CD4-positive, alpha-beta memory T cell (primary cell): ENCODE data around the gene CYP2E1. TPM values are rescaled to one million over a fixed set of nuclear protein-coding genes. Genes with fewer than 3 reads are reported as not detected.

Experiments used
- CTCF ChIA-PET: fragments of 350-600 bp; sonication (Branson Sonifier 250); formaldehyde crosslinking; loops from one replicate; lab custom pipeline; 2021; ENCODE audit warnings: inconsistent platforms; ENCODE audit not compliant: partially characterized antibody; lab: Charles Lee
- POLR2A ChIA-PET: fragments of 350-600 bp; sonication (Branson Sonifier 250); formaldehyde crosslinking; loops from one replicate; lab custom pipeline; 2021; ENCODE audit not compliant: partially characterized antibody; lab: Charles Lee
- DNase-seq, 5 donors: peaks; one replicate each; pipeline versions ENCODE4 v3.0.0 to v3.0.0-alpha.2; 2020 to 2022; ENCODE audit warnings: mixed read lengths in 1 of 5
- H3K27ac ChIP-seq: one replicate; pipeline ENCODE4 v1.7.0; 2013; ENCODE audit warnings: low read depth, low read length
- H3K27me3 ChIP-seq: 2 replicates; pipeline ENCODE4 v1.7.0; 2013; ENCODE audit warnings: mild to moderate bottlenecking, low read length, moderate library complexity; ENCODE audit not compliant: insufficient read depth
- H3K36me3 ChIP-seq: 2 replicates; pipeline ENCODE4 v1.7.0; 2013; ENCODE audit warnings: mild to moderate bottlenecking, low read length, moderate library complexity; ENCODE audit not compliant: insufficient read depth
- H3K4me1 ChIP-seq: 2 replicates; pipeline ENCODE4 v1.7.0; 2013; ENCODE audit warnings: mild to moderate bottlenecking, low read length, moderate library complexity; ENCODE audit not compliant: insufficient read depth
- H3K4me3 ChIP-seq, 2 donors: one replicate each; pipeline ENCODE4 v1.7.0; 2013; ENCODE audit warnings: low read length in 2 of 2, mild to moderate bottlenecking in 1 of 2
- H3K9me3 ChIP-seq, 2 donors: one replicate each; pipeline ENCODE4 v1.7.0; 2013; ENCODE audit warnings: low read length in 2 of 2, control low read depth in 1 of 2; ENCODE audit not compliant: control insufficient read depth in 1 of 2
- H3K27ac Mint-ChIP-seq, 7 donors: one replicate each; pipeline ENCODE4 v1.8.0; 2020 to 2021; ENCODE audit warnings: mixed read lengths in 7 of 7, mild to moderate bottlenecking in 6 of 7, inconsistent platforms in 3 of 7, moderate library complexity in 3 of 7
- H3K27me3 Mint-ChIP-seq, 2 donors: one replicate each; pipeline ENCODE4 v1.8.0; 2020 to 2021; ENCODE audit warnings: mixed read lengths in 2 of 2
- H3K36me3 Mint-ChIP-seq, 2 donors: one replicate each; pipeline ENCODE4 v1.8.0; 2020 to 2021; ENCODE audit warnings: mixed read lengths in 2 of 2, inconsistent platforms in 1 of 2, mild to moderate bottlenecking in 1 of 2
- H3K4me1 Mint-ChIP-seq, 4 donors: one replicate each; pipeline ENCODE4 v1.8.0; 2020 to 2021; ENCODE audit warnings: mixed read lengths in 4 of 4, mild to moderate bottlenecking in 1 of 4
- H3K4me3 Mint-ChIP-seq, 8 donors: one replicate each; pipeline ENCODE4 v1.8.0; 2020 to 2021; ENCODE audit warnings: mixed read lengths in 8 of 8, mild to moderate bottlenecking in 7 of 8, moderate library complexity in 6 of 8, inconsistent platforms in 3 of 8
- H3K9me3 Mint-ChIP-seq, 8 donors: one replicate each; pipeline ENCODE4 v1.8.0; 2020 to 2021; ENCODE audit warnings: mixed read lengths in 8 of 8, mild to moderate bottlenecking in 5 of 8, inconsistent platforms in 3 of 8, moderate library complexity in 1 of 8
- intact Hi-C: fragments of 100-400 bp; cut with micrococcal nuclease; formaldehyde crosslinking; loops from one replicate; pipeline ENCODE4 v1.15.1; 2023
- polyA plus RNA-seq, 2 donors: library from polyadenylated mRNA; unstranded; fragments of 300-500 nt; fragmentation: Illumina TruSeq; gene quantifications; one replicate each; pipeline ENCODE4 v1.2.3, GENCODE V29; 2021
- total RNA-seq, 2 experiments: library from RNA; stranded (reverse); gene quantifications; one replicate each; pipeline ENCODE4 v1.2.3, GENCODE V29; 2021

Gene CYP2E1
- total RNA-seq (1 to 10 TPM; 1.2 to 2.8 TPM), polyA plus RNA-seq (under 1 TPM; 0.30 to 0.94 TPM)

DNA sequence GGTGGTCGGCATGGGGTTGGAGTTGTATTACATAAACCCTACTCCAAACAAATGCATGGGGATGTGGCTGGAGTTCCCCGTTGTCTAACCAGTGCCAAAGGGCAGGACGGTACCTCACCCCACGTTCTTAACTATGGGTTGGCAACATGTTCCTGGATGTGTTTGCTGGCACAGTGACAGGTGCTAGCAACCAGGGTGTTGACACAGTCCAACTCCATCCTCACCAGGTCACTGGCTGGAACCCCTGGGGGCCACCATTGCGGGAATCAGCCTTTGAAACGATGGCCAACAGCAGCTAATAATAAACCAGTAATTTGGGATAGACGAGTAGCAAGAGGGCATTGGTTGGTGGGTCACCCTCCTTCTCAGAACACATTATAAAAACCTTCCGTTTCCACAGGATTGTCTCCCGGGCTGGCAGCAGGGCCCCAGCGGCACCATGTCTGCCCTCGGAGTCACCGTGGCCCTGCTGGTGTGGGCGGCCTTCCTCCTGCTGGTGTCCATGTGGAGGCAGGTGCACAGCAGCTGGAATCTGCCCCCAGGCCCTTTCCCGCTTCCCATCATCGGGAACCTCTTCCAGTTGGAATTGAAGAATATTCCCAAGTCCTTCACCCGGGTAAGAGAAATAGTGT is at the start of gene CYP2E1:
TSS of gene CYP2E1 (plus strand) at position 407 of the 632 bp plus-strand sequence. CDS start at position 440, 33 bp downstream.
- no peak for DNase-seq
- Histone ChIP-seq H3K36me3 (no peaks in the 10 kb centered on the region), H3K27me3 (peaks cover 17% of the 10 kb centered on the region), H3K9me3 (no peaks in the 10 kb centered on the region), H3K4me1 (peaks cover 24% of the 10 kb centered on the region), H3K27ac (no peak within 1 kb of the TSS), H3K4me3 (no peak within 1 kb of the TSS)
- Mint-ChIP-seq H3K27ac (no peak within 1 kb of the TSS), H3K9me3 (peaks cover 0 to 24% (median 14%) of the 10 kb centered on the region in 8 donors), H3K36me3 (peaks cover 1 to 4% of the 10 kb centered on the region in 2 donors), H3K27me3 (peaks cover 23 to 28% of the 10 kb centered on the region in 2 donors), H3K4me3 (peak within 1 kb of the TSS in 5 of 8 donors; percentile 34 to 88 (median 52)), H3K4me1 (peaks cover 16 to 43% (median 24%) of the 10 kb centered on the region in 4 donors)
- ChIA-PET POLR2A (no interaction called here), CTCF (no interaction called here)
- intact Hi-C loops, result no loop called here

GRCh38 chr10:133481086-133481643 is 46.0 kb upstream of the CYP2E1 start:
- no peak for DNase-seq
- no peak overlapping the region for H3K27ac ChIP-seq
- H3K36me3 ChIP-seq, result no peaks in the 10 kb centered on the region
- H3K4me1 Mint-ChIP-seq, result peaks cover 2 to 10% (median 6%) of the 10 kb centered on the region in 4 donors
- CTCF ChIA-PET, result no interaction called here
- H3K27ac Mint-ChIP-seq, result peak overlapping the region in 3 of 7 donors; percentile 2 to 58 (median 38)
- peaks cover 6 to 39% (median 24%) of the 10 kb centered on the region in 8 donors for H3K9me3 Mint-ChIP-seq
- H3K4me3 ChIP-seq, result no peak overlapping the region
- intact Hi-C loops, result no loop called here
- POLR2A ChIA-PET, result no interaction called here
- H3K4me3 Mint-ChIP-seq, result no peak overlapping the region
- H3K27me3 ChIP-seq, result no peaks in the 10 kb centered on the region
- no peaks in the 10 kb centered on the region for H3K27me3 Mint-ChIP-seq
- peaks cover 0 to 8% of the 10 kb centered on the region in 2 donors for H3K9me3 ChIP-seq
- peaks cover 7% of the 10 kb centered on the region for H3K4me1 ChIP-seq
- H3K36me3 Mint-ChIP-seq, result peaks cover 13 to 19% of the 10 kb centered on the region in 2 donors

DNA sequence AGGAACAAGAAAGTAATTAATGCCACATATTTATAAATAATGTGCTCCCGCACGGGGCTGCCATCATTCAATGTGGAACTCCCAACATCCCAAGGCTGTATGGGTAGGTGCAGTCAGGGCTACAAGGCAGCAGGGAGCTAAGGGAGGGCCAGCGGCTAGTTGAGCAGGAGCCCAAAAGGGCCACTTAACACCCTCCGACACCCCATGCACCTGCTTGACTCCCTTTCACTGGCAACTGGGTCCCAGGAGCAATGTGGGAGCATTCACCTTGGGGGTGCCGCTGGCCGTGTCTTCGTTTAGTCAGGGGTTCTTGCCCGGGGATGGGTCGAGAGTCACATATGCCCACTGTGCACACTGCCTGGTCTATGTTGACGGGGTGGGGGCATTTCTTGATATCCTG is 45.5 kb upstream of the CYP2E1 start:
- H3K36me3 Mint-ChIP-seq, result peaks cover 13 to 21% of the 10 kb centered on the region in 2 donors
- H3K4me3 Mint-ChIP-seq, result no peak overlapping the region
- POLR2A ChIA-PET, result no interaction called here
- CTCF ChIA-PET, result no interaction called here
- no peak overlapping the region for H3K4me3 ChIP-seq
- H3K27me3 ChIP-seq, result no peaks in the 10 kb centered on the region
- H3K36me3 ChIP-seq, result no peaks in the 10 kb centered on the region
- H3K4me1 Mint-ChIP-seq, result peaks cover under 1 to 5% (median 3%) of the 10 kb centered on the region in 4 donors
- peak overlapping the region in 2 of 7 donors; percentile 2 to 38 for H3K27ac Mint-ChIP-seq
- intact Hi-C loops, result no loop called here
- no peak for DNase-seq
- no peak overlapping the region for H3K27ac ChIP-seq
- H3K9me3 Mint-ChIP-seq, result peaks cover 6 to 44% (median 29%) of the 10 kb centered on the region in 8 donors
- H3K27me3 Mint-ChIP-seq, result no peaks in the 10 kb centered on the region
- H3K9me3 ChIP-seq, result peaks cover 0 to 11% of the 10 kb centered on the region in 2 donors
- peaks cover 2% of the 10 kb centered on the region for H3K4me1 ChIP-seq

- H3K27me3 ChIP-seq, result no peaks in the 10 kb centered on the region
- H3K4me1 ChIP-seq, result no peaks in the 10 kb centered on the region
- POLR2A ChIA-PET, result no interaction called here
- Mint-ChIP-seq H3K36me3 (peaks cover 17 to 25% of the 10 kb centered on the region in 2 donors), H3K9me3 (peaks cover 6 to 58% (median 47%) of the 10 kb centered on the region in 8 donors), H3K27ac (no peak overlapping the region), H3K4me1 (peaks cover 0 to 4% (median 1%) of the 10 kb centered on the region in 4 donors), H3K4me3 (no peak overlapping the region), H3K27me3 (no peaks in the 10 kb centered on the region)
- CTCF ChIA-PET, result no interaction called here
- intact Hi-C loops, result no loop called here
- H3K36me3 ChIP-seq, result no peaks in the 10 kb centered on the region
- H3K27ac ChIP-seq, result no peak overlapping the region
- no peak overlapping the region for H3K4me3 ChIP-seq
- no peak for DNase-seq
- H3K9me3 ChIP-seq, result peaks cover 0 to 18% of the 10 kb centered on the region in 2 donors
These were observed 42.3 kb upstream of the CYP2E1 start for GRCh38 chr10:133484818-133485217.

- CTCF ChIA-PET, result no interaction called here
- Histone ChIP-seq H3K27ac (no peak overlapping the region), H3K27me3 (no peaks in the 10 kb centered on the region), H3K4me1 (no peaks in the 10 kb centered on the region), H3K4me3 (no peak overlapping the region), H3K9me3 (peaks cover 0 to 18% of the 10 kb centered on the region in 2 donors), H3K36me3 (no peaks in the 10 kb centered on the region)
- Mint-ChIP-seq H3K27ac (no peak overlapping the region), H3K9me3 (peaks cover 6 to 67% (median 48%) of the 10 kb centered on the region in 8 donors), H3K4me1 (no peaks in the 10 kb centered on the region), H3K27me3 (no peaks in the 10 kb centered on the region), H3K36me3 (peaks cover 23 to 25% of the 10 kb centered on the region in 2 donors), H3K4me3 (no peak overlapping the region)
- POLR2A ChIA-PET, result no interaction called here
- intact Hi-C loops, result no loop called here
- DNase-seq, result no peak
These were observed 40.1 kb upstream of the CYP2E1 start for GRCh38 chr10:133487085-133487484.

DNA sequence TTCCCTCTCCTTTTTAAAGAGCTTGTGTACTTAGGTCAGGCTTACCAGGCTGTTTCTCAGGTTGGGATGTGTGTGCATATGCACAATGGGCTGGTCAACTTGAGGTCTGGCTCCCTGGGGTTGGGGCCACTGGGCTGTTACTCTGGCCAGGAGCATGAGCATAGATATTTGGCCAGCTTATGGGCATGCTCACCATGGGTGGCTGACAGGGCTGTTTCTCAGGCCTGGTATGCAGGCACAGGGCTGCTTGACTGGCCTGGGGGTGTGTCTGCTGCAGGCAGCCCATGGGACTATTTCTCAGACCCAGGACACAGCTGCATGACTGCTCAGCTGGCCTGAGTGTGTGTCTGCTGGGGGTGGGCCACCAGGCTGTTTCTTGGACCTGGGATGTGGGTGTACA is 38.8 kb upstream of the CYP2E1 start:
- Mint-ChIP-seq H3K4me1 (no peaks in the 10 kb centered on the region), H3K27me3 (no peaks in the 10 kb centered on the region), H3K27ac (no peak overlapping the region), H3K4me3 (no peak overlapping the region), H3K9me3 (peaks cover 3 to 58% (median 45%) of the 10 kb centered on the region in 8 donors), H3K36me3 (peaks cover 16 to 23% of the 10 kb centered on the region in 2 donors)
- Histone ChIP-seq H3K4me3 (no peak overlapping the region), H3K9me3 (peaks cover 0 to 18% of the 10 kb centered on the region in 2 donors), H3K36me3 (no peaks in the 10 kb centered on the region), H3K27ac (no peak overlapping the region), H3K4me1 (no peaks in the 10 kb centered on the region), H3K27me3 (no peaks in the 10 kb centered on the region)
- ChIA-PET CTCF (interaction anchor here (0.9 kb wide), 1 partner anchor 50 kb away, joined by 3 read pairs; no protein-coding TSS in a partner anchor), POLR2A (no interaction called here)
- intact Hi-C loops, result no loop called here
- no peak for DNase-seq

GRCh38 chr10:133489816-133490588 is 37.2 kb upstream of the CYP2E1 start:
- H3K27me3 ChIP-seq, result no peaks in the 10 kb centered on the region
- H3K27me3 Mint-ChIP-seq, result no peaks in the 10 kb centered on the region
- peak overlapping the region in 1 of 7 donors; percentile 37 for H3K27ac Mint-ChIP-seq
- peaks cover 14 to 16% of the 10 kb centered on the region in 2 donors for H3K36me3 Mint-ChIP-seq
- no peak for DNase-seq
- peaks cover under 1 to 41% (median 32%) of the 10 kb centered on the region in 8 donors for H3K9me3 Mint-ChIP-seq
- no peak overlapping the region for H3K4me3 Mint-ChIP-seq
- no peak overlapping the region for H3K27ac ChIP-seq
- H3K4me1 Mint-ChIP-seq, result peaks cover 0 to 1% (median 0%) of the 10 kb centered on the region in 4 donors
- intact Hi-C loops, result no loop called here
- no peaks in the 10 kb centered on the region for H3K36me3 ChIP-seq
- ChIA-PET CTCF (no interaction called here), POLR2A (no interaction called here)
- H3K9me3 ChIP-seq, result peaks cover 0 to 16% of the 10 kb centered on the region in 2 donors
- H3K4me1 ChIP-seq, result no peaks in the 10 kb centered on the region
- no peak overlapping the region for H3K4me3 ChIP-seq
